HG02623 (cell line): ENCODE data around the gene MAPKAPK5.
"Not testable (repeated sequence)": the region's sequence is repeated elsewhere in the genome, so short reads cannot be mapped to it uniquely, and the experiment has no call there.

ENCODE experiments used
- ATAC-seq: cut with Tn5 transposase; IDR thresholded peaks from one replicate; pipeline ENCODE4 v1.9.1; 2021; ENCODE audit warnings: moderate library complexity; ENCODE audit not compliant: unreplicated experiment

The MAPKAPK5 gene

GRCh38 chr12:111827907-111828306, 14.1 kb upstream of the MAPKAPK5 start:
- ATAC-seq, result no peak

DNA sequence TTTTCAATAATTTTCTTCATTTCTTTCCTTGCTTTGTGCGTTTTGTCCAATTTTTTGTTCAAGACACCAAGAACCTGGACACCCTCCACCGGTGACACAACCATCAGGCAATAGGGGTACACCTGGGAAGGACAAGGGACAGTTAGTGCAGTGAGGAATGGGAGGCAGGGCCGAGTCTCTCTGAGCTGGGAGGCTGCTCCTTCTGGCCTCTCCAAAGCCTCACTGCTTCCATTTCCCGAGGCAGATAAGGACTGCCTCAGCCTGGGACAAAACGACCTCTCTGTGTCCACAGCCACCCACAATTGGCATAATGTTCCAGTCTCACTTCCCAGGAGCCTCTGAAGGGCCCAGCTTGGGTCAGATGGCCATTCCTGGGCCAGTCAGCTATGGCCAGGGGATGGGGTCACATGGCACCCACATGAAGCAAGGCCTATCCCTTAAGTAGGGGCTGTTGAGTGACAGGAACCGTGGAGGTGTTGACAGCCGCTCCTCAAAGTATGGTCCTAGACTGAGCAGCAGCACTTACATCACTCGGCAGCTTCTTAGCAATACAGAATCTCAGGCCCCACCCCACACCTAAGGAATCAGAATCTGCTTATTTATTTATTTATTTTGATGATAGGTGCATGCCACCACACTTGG, 13.6 kb upstream of the MAPKAPK5 start:
- no peak for ATAC-seq

GRCh38 chr12:111829635-111830034, 12.4 kb upstream of the MAPKAPK5 start:
- ATAC-seq, result not testable (repeated sequence)

- ATAC-seq, result not testable (repeated sequence)
Measured at GRCh38 chr12:111834740-111835386, 7.2 kb upstream of the MAPKAPK5 start.

- not testable (repeated sequence) for ATAC-seq
Measured at GRCh38 chr12:111835531-111836181, 6.4 kb upstream of the MAPKAPK5 start.

- no peak for ATAC-seq
Measured at GRCh38 chr12:111838353-111838752, 3.7 kb upstream of the MAPKAPK5 start.

- no peak for ATAC-seq
Measured at GRCh38 chr12:111840807-111841206, 1.2 kb upstream of the MAPKAPK5 start.

DNA sequence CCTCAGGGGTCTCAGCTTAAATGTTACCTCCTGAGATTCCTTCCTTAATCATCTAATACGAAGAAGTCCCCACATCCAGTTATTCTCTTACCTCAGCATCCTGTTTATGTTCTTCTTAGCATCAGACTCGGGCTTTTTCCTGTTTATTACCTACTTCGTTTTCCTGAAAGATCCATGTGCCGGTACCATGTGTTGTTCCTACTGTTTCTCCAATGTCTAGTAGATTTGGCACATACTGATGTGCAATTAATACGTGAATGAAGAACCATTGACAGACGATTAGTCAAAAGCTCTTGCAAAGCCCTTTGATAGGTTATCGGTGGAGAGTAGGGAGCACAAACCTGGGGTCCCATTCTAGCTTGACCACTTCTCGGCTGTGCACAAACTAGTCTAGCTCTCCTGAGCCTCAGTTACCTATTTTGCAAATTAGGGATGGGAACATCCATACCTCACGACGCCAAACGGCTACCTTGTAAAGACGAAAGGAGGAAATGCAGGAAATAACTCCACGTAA, 735 bp upstream of the MAPKAPK5 start:
- ATAC-seq, result peak; percentile 5

DNA sequence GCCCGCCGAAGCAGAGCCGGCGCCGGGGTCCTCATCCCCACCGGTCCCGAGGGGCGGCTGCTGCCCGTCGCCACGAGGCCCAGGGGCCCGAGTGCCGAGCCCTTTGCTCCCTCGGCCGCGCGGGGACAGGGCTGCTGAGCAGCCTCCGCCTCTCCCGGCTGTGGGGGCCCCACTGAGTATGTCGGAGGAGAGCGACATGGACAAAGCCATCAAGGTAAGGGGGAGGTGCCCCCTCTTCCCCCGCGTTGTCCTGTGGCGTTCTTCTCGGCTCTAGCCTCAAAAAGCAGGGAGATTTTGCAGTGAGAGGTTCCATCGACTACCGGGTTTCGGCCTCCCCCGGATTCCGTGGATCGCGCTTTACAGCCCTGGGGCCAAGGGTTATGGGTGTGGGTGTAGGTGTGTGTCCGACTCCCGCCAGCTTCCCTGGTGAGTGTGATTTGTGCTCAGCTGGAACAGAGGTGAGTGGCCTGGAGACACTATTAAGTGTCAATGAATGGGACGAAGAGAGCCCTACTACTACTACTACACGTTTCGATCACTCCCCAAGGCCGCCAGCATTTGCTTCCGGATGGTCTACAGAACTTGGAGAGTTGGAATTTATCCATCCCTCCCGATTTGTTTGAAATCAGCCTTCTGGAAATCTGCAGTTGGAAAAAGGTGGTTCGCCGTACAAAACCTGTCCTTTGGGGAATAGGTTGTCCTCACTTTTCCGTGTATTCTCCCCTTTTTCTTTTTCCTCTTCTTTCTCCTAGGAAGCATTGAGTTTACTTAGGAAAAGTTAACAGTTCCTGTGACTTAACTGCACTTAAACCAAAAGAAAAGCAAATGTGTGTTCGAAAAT, 748 bp downstream of the MAPKAPK5 start:
- no peak for ATAC-seq

DNA sequence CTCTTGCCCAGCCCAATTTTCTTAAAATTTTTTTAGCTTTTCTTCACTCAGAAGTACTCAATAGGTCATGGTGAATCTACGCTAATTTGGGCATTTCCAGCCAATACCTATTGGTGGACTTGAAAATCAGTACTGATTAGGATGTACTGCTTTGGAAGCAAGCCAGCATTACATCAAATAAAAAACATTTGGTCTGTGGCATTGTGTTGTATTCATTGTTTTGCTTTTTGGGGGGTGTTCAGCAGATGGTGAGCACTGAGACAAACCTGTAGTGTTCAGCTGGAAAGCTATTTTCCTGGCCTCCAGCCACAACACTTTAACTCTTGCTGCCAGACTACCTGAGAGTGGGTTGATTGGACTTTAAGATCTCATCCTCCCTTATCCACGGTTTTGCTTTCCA, 4.0 kb downstream of the MAPKAPK5 start:
- ATAC-seq, result no peak

DNA sequence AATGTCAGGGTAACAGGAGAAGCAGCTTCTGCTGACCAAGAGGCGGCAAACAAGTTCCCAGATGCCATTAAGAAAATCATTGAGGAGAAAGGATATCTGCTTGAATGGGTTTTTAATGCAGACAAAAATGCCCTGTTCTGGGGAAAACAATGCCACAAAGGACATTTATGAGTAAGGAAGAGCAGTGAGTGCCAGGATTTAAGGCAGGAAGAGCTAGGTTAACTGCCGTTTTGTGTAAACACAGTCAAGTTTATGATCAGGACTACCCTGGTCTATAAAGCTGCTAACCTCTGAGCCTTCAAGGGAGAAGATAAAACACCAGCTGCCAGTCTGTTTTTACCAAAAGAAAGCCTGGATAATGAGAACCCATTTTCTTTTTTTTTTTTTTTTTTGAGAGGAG, 8.5 kb downstream of the MAPKAPK5 start:
- ATAC-seq, result no peak

DNA sequence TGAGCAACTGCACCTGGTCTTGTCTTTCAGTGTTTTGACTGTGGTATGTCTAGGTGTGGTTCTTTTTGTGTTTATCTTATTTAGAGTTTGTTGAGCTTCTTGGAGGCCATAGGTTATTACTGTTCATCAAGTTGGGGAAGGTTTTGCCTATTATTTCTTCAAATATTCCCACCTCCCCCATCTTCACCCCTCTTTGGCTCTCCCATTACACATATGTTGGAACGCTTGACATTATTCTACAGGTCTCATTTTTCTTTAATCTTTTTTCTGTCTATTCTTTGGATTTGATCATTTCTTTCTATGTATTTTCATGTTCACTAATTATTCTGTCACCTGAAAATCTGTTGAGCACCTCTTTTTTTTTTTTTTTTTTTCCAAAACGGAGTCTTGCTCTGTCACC, 16.2 kb downstream of the MAPKAPK5 start:
- ATAC-seq, result no peak

GRCh38 chr12:111858778-111859177, 16.8 kb downstream of the MAPKAPK5 start:
- ATAC-seq, result no peak

DNA sequence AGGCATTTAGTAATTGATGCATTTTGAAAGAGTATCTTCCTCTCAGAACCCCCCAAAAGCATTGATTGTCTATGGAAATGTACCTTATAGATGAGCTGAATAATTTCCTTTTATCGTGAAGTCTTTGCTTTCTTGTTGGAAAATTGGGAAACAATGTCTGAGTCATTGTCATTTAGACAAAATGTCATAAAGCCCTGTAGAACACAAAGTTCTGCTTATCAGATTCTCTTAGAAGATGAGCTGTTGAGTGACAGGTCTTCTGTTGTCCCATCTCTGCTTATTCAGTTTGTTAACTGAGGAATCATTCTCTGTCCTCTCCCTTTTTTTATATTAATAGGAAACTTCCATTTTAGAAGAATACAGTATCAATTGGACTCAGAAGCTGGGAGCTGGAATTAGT, 22.9 kb downstream of the MAPKAPK5 start:
- no peak for ATAC-seq

DNA sequence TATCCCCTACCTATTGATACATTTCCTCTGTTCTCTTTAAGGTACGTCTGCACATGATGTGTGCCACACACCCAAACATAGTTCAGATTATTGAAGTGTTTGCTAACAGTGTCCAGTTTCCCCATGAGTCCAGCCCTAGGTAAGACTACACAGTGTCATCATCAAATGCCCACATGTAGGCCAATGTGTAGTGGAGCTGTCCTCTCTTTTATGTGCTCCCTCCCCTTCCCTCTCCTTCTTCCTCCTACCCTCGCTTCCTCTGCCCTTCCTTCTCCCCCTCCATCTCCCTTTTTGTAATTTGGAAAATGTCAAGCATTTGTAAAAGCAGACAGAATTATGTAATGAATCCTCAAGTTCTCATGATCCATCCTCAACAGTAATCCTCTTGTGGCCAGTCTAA, 25.5 kb downstream of the MAPKAPK5 start:
- ATAC-seq, result no peak

GRCh38 chr12:111868676-111869588, 26.9 kb downstream of the MAPKAPK5 start:
- ATAC-seq, result no peak

GRCh38 chr12:111869671-111870070, 27.6 kb downstream of the MAPKAPK5 start:
- no peak for ATAC-seq

DNA sequence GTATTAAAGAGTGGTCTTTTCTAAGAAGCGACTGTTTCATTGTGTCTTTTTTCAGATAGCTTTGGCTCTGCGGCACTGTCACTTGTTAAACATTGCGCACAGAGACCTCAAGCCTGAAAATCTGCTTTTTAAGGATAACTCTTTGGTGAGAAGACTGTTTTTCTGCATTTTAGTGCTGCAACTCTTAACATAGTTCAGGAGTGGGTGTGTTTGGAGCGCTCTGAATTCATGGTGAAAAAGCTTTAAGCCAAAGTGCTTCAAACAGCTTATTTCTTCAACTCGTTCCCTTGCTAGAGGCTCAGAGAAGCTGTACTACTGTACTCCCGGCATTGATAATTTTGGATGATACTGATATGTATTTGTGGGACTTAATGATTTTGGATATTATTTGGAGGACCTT, 28.2 kb downstream of the MAPKAPK5 start:
- no peak for ATAC-seq

GRCh38 chr12:111870706-111871105, 28.7 kb downstream of the MAPKAPK5 start:
- no peak for ATAC-seq

DNA sequence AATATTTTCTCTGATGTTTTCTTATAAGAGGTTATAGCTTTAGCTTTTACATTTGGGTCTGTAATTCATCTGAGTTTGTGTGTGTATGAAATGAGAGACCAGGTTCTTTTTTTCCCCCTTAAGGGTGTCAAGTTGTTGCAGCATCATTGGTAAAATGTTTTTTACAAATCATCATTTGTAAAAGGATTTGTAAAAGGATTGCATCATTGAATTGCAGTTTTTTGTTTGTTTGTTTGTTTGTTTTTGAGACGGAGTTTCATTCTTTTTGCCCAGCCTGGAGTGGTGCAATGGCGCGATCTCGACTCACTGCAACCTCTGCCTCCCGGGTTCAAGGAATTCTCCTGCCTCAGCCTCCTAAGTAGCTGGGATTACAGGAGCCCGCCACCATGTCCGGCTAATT, 31.1 kb downstream of the MAPKAPK5 start:
- no peak for ATAC-seq
